ENCODE results near the gene RPL4.

The RPL4 gene

GRCh38 chr15:66452971-66453580 lies 51.6 kb downstream of the RPL4 start:
- no peak for DNase-seq

DNA sequence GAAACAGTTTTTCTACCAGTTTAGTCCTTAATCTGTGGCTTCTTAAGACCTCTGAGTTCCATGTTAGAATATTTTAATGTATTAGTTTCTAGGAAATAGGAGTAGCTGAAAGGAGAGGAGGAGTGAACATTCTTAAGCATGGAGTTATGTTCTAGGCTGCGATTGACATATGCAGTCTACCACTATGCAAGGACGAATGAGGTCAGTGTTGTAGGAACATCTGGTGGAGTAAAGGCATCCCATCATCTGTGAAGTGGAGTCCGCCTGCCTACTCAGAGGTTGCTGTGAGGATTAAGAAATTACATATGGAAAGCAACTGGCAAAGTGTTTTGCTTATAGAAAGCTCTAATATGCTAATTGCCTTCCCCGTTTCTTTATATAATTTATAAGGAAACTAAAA lies 52.2 kb downstream of the RPL4 start:
- DNase-seq: no peak
